Peyer's patch (tissue), 4 donors: Measurements from ENCODE around the gene CD160.
"Not testable (repeated sequence)": the region's sequence is repeated elsewhere in the genome, so short reads cannot be mapped to it uniquely, and the experiment has no call there.

Experiments used
- POLR2A ChIP-seq, 2 donors: fragments of 450-650 bp; IDR thresholded peaks; one replicate each; pipeline ENCODE4 v1.5.1; 2017; ENCODE audit warnings: antibody characterized with exemption in 2 of 2, mild to moderate bottlenecking in 2 of 2, moderate library complexity in 2 of 2
- TF ChIP-seq, protein P1 (sequence below), 6 experiments: fragments of 450-650 bp in 4 of 6; fragments of 200-600 bp in 2 of 6; sonication (generic) in 1 of 6; IDR thresholded peaks; one replicate each; pipeline ENCODE4 v1.5.1; 2017 to 2019; ENCODE audit warnings: antibody characterized with exemption in 6 of 6, mild to moderate bottlenecking in 3 of 6, moderate library complexity in 1 of 6

DNA sequence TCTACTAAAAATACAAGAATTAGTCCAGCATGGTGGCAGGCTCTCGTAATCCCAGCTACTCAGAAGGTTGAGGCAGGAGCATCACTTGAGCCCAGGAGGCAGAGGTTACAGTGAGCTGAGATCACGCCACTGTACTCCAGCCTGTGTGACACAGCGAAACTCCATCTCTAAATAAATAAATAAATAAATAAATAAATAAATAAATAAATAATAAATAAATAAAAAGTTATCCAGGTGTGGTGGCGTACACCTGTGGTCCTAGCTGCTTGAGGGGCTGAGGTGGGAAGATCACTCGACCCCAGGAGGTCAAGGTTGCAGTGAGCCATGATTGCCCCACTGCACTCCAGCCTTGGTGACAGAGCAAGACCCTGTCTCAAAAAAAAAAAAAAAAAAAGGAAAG lies 834 bp upstream of the CD160 start:
- TF ChIP-seq, protein P1, sequence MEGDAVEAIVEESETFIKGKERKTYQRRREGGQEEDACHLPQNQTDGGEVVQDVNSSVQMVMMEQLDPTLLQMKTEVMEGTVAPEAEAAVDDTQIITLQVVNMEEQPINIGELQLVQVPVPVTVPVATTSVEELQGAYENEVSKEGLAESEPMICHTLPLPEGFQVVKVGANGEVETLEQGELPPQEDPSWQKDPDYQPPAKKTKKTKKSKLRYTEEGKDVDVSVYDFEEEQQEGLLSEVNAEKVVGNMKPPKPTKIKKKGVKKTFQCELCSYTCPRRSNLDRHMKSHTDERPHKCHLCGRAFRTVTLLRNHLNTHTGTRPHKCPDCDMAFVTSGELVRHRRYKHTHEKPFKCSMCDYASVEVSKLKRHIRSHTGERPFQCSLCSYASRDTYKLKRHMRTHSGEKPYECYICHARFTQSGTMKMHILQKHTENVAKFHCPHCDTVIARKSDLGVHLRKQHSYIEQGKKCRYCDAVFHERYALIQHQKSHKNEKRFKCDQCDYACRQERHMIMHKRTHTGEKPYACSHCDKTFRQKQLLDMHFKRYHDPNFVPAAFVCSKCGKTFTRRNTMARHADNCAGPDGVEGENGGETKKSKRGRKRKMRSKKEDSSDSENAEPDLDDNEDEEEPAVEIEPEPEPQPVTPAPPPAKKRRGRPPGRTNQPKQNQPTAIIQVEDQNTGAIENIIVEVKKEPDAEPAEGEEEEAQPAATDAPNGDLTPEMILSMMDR (IDR thresholded peaks at IDR 0.05), result not testable (repeated sequence)
- TF ChIP-seq POLR2A (IDR thresholded peaks at IDR 0.05), result not testable (repeated sequence)
